GM19193 (cell line): Measurements from ENCODE around the gene SGSH.

Experiments used
- POLR2A ChIP-seq: IDR thresholded peaks from 4 replicates; pipeline ENCODE4 v1.6.1; 2011; ENCODE audit not compliant: insufficient read depth, insufficient read length; ENCODE audit errors: extremely low read depth

SGSH gene

DNA sequence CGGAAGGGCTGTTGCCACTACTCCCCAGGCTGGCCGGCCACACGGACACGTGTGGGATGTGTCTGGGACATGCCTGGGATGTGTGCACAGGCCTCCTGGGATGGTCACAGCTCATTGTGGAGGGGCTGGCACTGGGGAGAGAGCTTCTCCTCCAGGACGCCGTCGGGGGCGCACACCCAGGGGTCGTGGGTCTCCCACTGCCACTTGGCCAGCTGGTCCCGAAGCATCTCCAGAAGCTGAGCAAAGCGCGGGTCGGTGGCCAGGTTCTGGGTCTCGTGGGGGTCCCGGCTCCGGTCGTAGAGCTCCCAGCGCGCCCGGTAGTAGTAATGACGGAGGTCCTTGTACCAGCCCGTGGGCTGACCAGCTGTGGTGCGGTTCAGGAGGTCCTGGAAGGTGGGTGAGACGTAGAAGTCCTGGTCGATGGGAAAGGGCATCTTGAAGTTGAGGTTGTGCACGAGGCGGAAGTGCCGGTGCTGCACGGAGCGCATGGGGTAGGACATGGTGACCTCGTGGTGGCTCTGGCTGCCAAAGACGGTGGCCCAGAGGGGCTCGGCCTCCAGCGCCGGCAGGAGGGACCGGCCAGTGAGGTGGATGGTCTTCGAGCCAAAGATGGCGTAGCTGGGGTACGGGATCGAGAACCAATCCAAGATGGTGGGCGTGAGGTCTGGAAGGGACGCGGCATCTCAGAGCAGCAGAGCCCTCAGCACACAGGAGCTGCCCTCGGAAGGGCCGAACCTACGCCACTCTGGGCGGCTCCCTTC is 9.6 kb downstream of the SGSH start:
- TF ChIP-seq POLR2A: no peak

DNA sequence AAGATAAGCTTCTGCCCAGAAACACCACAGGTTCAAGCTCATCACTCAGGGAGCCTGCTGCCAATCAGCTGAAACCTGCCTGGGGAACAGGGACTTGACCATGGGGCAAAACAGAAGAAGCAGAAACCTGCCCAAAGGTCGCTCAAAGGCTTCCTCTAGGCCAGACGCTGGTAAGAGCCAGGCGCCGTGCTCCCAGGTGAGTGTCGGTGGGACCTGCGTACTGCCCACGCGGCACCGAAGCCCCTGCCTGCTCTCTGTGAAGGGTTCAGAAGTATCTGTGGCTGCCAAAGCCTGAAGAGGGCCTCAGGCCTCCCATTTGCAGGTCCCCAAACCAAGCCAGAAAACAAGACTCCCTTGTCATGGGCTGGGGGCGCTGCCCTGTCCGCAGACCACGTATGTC is 10.4 kb downstream of the SGSH start:
- TF ChIP-seq POLR2A: no peak

- TF ChIP-seq POLR2A: no peak
These were observed 12.1 kb downstream of the SGSH start for GRCh38 chr17:80208050-80208449.

- no peak for TF ChIP-seq POLR2A
These were observed 14.3 kb downstream of the SGSH start for GRCh38 chr17:80205811-80206210.

- no peak for TF ChIP-seq POLR2A
These were observed 15.3 kb downstream of the SGSH start for GRCh38 chr17:80204626-80205468.

DNA sequence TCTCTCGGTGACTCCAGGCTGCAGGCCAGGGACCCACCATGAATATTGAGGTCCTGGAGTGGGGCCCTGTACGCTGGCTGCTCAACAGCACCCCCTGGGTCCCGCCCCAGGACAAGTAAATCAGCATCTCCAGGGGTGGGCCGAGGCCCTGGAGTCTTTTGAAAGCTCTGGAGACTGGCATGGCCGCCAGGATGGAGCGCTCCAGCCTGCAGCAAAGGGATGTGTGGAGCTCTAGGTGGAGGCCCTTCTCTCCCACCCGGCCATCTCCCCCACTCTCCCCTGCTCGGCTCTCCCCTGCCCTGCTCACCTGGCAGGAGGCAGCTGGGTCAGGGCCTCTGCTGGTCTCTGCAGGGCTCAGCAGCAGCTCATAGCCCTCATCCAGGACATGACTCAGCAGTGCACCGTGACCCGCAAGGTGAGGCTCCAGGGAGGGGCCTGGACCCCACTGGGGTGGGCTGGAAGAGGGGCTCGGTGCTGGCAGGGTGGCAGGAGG is 16.6 kb downstream of the SGSH start:
- TF ChIP-seq POLR2A: no peak

- TF ChIP-seq POLR2A: no peak
These were observed 17.9 kb downstream of the SGSH start for GRCh38 chr17:80202197-80202596.

GRCh38 chr17:80201446-80201845 is 18.7 kb downstream of the SGSH start:
- no peak for TF ChIP-seq POLR2A

DNA sequence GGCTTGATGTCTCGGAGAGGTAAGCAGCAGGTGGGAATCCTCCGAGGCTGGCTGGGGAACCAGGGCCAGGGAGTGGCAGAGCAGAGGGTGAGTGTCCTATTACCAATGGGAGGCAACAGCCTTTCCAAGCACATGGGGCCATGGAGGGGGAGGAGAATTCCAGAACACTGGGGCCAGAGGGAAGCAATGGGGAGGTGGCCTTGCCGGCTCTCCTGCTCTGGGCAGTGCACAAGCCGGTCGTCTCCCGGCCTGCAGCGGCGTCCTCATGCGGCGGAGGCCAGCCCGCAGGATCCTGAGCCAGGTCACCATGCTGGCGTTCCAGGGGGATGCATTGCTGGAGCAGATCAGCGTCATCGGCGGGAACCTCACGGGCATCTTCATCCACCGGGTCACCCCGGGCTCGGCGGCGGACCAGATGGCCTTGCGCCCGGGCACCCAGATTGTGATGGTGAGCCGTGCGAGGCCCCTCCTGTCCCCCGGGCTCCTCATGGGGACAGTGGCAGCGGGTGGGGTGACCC is 21.9 kb downstream of the SGSH start:
- TF ChIP-seq POLR2A: no peak

DNA sequence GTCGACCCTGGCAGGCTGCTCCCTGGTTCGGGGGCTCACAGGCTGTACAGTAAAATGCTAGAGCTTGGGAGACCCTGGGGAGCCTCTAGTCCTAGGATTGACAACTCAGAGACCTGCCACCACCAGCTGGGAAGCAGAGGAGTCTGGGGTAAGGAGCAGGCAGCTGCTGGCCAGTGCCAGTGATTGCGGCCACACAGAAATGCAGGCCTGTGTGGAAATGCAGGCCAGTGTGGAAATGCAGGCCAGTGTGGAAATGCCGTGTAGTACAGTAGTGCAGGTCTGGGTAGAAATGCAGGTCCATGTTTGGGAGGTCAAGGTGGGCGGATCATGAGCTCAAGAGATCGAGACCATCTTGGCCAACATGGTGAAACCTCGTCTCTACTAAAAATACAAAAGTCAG is 23.5 kb downstream of the SGSH start:
- no peak for TF ChIP-seq POLR2A

DNA sequence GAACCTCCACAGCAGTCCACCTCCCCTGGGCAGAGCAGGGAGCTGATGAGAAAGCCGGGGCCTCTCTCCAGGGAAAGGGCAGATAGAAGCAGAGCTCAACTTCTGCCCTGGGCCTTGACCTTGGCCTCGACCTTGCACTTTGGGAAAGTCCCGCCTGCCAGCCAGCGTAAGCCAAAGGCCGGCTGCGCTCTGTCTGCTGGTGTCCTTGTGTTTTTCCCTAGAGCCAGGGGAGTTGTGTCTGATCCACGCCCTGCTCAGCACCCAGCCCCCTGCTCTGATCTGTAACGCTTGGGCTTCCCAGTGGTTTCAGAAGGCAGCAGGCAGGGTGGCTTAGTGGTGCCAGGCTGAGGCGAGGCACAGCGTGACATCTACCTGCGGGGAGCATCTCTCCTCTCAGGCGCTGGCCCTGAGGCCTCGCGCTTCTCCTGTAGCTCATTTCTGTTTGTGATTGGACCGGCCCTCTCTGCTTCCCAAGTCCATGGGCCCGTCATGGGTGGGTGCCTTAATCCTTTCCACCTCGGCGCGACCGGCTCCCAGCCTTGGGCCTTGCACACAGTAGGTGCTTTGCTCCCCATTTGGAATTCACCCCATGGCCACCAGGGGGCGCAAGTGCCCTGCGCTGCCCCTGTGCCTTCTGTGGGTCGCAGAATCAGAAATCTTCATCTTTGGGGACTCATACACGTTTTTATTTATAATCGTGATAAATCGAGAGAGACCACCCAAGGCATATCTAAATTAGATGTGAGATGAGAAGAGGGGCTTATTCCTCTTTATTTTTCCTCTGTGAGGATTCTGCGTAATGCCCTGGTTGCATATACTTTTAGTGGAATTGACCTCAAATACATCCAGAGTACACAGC is 24.2 kb downstream of the SGSH start:
- TF ChIP-seq POLR2A: no peak

DNA sequence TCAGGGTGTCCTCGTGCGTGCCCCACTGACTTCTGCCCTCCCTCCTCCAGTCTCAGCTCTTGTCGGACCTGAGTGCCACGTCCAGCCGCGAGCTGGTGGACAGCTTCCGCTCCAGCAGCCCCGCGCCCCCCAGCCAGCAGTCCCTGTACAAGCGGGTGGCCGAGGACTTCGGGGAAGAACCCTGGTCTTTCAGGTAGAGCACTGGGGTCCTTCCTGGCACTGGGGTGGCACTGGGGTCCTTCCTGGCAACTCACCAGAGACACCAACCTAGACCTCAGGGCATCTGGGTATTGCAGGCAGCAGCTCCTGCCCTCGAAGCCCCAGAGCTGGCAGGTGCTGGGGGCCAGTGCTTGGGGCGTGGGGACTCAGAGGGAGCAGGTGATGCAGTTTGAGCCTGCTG is 25.0 kb downstream of the SGSH start:
- no peak for TF ChIP-seq POLR2A

DNA sequence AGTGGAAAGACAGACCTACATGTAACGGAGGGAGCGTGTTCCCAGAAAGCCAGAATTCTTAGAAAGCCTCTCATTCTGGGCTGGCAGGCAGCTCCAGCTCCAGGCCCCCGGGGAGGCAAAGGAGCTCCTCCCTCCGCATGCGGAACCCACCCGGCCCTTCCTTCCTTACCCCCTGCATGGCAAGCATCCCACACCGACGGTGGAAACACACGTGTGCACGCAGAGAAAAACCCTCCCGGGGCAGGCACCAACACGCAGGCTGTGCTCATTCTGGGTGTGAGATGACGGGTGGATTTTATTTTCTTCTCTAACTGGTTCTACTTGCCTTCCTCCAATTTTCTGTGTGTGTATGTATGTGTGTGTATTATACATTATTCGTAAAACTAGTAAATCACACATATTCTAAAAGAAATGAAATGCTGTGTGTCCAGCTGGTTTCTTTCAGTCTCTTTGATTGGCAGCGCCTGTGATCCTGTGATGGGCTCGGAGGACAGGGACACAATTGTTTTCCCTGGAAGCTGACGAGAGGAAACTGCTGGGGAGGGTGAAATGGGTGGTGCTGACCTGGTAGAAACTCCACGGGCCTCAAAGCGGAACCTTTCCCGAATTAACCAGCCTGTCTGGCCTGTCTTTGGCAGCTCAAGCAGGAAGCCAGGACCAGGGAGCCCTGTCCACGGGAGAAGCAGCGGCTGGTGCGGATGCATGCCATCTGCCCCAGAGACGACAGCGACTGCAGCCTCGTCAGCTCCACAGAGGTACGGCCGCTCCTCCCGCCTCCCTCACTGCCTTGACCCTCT is 28.1 kb downstream of the SGSH start:
- no peak for TF ChIP-seq POLR2A

- TF ChIP-seq POLR2A: no peak
These were observed 28.9 kb downstream of the SGSH start for GRCh38 chr17:80191192-80191591.
